ENCODE measurements around the gene CCDC154. TPM values are rescaled to one million over a fixed set of nuclear protein-coding genes. Genes with fewer than 3 reads are reported as not detected.
"Not testable (repeated sequence)": the region's sequence is repeated elsewhere in the genome, so short reads cannot be mapped to it uniquely, and the experiment has no call there.

Gene CCDC154
- total RNA-seq, 2 experiments from 2014 or later, result 1.5 to 2.1 TPM

DNA sequence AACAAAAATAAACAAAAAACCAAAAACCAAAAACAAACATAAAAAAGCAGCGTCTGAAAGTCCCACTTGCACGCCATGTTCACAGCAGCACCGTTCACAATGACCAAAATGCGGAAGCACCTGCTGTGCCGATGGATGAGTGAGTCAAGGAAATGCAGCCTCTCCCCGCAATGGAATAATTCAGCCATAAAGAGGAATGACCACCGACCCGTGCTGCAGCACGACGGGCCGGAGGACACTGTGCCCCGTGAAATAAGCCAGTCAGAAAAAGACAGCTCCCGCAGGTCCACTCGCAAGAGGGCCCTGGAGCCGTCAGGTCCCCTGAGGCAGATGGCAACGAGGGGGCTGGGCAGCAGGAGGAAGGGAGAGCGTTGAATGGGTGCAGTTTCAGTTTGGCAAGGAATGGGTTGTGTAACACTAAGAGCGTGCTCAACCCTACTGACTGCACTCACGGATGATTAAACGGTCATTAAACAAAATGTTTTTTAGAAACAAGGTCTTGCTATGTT, 25.4 kb upstream of the CCDC154 start:
- ChIA-PET CTCF (no interaction called here), POLR2A (interaction anchor here (1.3 kb wide), 1 partner anchor 22 kb away, joined by 3 read pairs; no protein-coding TSS in a partner anchor)
- Mint-ChIP-seq H3K4me1 (ENCODE audit: low read depth) (peaks cover 15% of the 10 kb centered on the region), H3K27me3 (ENCODE audit: low read depth) (no peaks in the 10 kb centered on the region), H3K9me3 (ENCODE audit: insufficient read depth) (no peaks in the 10 kb centered on the region), H3K36me3 (ENCODE audit: low read depth) (no peaks in the 10 kb centered on the region), H3K27ac (no peak overlapping the region), H3K4me3 (no peak overlapping the region)
- ATAC-seq (no peak), DNase-seq (no peak)

DNA sequence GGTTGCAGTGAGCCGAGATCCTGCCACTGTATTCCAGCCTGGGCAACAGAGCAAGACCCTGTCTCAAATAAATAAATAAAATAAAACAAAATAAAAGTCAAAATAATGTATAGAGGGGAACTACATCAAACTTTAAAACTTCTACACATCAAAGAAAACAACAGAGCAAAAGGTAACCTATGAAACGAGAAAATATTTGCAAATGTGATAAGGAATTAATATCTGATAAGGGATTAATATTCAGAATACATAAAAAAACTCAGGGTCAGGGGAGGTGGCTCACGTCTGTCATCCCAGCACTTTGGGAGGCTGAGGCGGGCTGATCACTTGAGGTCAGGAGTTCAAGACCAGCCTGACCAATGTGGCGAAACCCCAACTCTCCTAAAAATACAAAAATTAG, 24.8 kb upstream of the CCDC154 start:
- H3K27ac Mint-ChIP-seq; H3K9me3 Mint-ChIP-seq (ENCODE audit: insufficient read depth); POLR2A ChIA-PET; ATAC-seq; H3K36me3 Mint-ChIP-seq (ENCODE audit: low read depth); DNase-seq; H3K4me3 Mint-ChIP-seq; H3K27me3 Mint-ChIP-seq (ENCODE audit: low read depth); CTCF ChIA-PET: not testable (repeated sequence)
- peaks cover 14% of the 10 kb centered on the region for H3K4me1 Mint-ChIP-seq (ENCODE audit: low read depth)

DNA sequence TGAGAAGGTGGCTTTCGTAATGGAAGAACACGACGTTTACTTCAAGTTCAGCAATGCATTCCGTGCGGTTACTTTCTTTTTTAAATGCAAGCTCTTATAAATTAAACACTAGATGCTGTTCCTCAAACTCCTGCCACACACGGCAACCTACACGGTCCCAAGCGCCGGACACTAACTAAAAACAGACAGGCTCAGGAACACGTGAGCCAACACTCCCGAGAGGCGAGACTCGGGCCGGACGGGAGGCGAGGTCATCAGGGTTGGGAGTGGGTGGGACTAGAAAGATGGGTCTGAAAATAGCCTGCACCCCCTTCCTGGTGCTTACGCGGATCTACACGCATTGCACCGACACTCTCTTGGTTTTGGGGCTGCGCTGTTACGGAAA, 24.1 kb upstream of the CCDC154 start:
- H3K36me3 Mint-ChIP-seq (ENCODE audit: low read depth), result no peaks in the 10 kb centered on the region
- H3K4me3 Mint-ChIP-seq, result no peak overlapping the region
- peaks cover 12% of the 10 kb centered on the region for H3K4me1 Mint-ChIP-seq (ENCODE audit: low read depth)
- H3K9me3 Mint-ChIP-seq (ENCODE audit: insufficient read depth), result no peaks in the 10 kb centered on the region
- CTCF ChIA-PET, result no interaction called here
- no peaks in the 10 kb centered on the region for H3K27me3 Mint-ChIP-seq (ENCODE audit: low read depth)
- POLR2A ChIA-PET, result no interaction called here
- no peak overlapping the region for H3K27ac Mint-ChIP-seq
- DNase-seq (no peak), ATAC-seq (no peak)

DNA sequence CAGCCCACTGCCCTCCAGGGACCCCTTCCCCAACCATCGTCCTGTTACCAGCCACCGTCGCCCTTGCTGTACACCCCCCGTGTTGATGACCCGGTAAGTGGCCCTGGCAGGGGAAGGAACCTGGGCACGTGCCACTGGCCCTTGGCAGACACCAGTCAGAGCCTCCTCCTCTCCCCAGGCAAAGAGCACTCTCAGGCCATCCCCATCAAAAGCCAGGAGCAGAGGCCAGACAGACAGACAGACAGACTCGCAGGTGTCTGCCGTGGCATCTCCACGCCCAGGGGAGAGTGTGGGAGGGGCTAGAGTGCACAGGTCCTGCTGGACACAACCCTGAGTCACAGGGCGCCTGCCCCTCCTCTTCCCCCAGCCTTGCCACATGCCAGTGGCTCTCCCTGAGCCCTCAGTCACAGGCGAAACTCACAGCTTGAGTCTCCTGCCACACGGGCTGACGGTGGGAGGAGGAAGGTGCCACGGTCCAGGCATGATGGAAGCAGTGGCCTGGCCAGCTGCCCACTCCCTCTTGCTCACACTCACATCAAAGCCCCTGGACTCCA, 22.7 kb upstream of the CCDC154 start:
- Mint-ChIP-seq H3K4me1 (ENCODE audit: low read depth) (peaks cover 4% of the 10 kb centered on the region), H3K36me3 (ENCODE audit: low read depth) (no peaks in the 10 kb centered on the region), H3K9me3 (ENCODE audit: insufficient read depth) (no peaks in the 10 kb centered on the region), H3K4me3 (no peak overlapping the region), H3K27ac (no peak overlapping the region), H3K27me3 (ENCODE audit: low read depth) (no peaks in the 10 kb centered on the region)
- DNase-seq (no peak), ATAC-seq (no peak)
- ChIA-PET POLR2A (no interaction called here), CTCF (no interaction called here)

DNA sequence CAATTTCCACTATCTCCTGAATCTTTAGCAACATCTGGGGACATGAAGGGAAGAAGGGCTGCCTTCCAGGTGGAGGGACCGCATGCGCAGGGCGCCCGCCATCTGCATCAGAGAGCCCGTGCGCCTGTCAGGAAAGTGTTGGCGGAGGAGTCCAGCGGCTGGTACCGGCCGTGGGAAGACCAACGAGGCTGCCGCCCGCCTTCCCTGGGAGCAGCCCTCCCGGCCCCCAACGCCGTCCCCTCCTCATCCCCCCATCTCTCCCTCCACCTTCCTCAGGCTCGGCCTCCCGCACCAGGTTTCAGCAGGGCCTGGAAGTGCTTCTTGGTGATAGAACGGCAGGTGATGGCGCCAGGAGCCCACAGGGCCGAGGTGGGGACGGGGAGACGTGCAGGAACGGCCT, 21.7 kb upstream of the CCDC154 start:
- ATAC-seq (no peak), DNase-seq (no peak)
- H3K36me3 Mint-ChIP-seq (ENCODE audit: low read depth), result no peaks in the 10 kb centered on the region
- peaks cover 4% of the 10 kb centered on the region for H3K4me1 Mint-ChIP-seq (ENCODE audit: low read depth)
- POLR2A ChIA-PET, result no interaction called here
- no peaks in the 10 kb centered on the region for H3K9me3 Mint-ChIP-seq (ENCODE audit: insufficient read depth)
- no peak overlapping the region for H3K27ac Mint-ChIP-seq
- no peaks in the 10 kb centered on the region for H3K27me3 Mint-ChIP-seq (ENCODE audit: low read depth)
- CTCF ChIA-PET, result no interaction called here
- no peak overlapping the region for H3K4me3 Mint-ChIP-seq

DNA sequence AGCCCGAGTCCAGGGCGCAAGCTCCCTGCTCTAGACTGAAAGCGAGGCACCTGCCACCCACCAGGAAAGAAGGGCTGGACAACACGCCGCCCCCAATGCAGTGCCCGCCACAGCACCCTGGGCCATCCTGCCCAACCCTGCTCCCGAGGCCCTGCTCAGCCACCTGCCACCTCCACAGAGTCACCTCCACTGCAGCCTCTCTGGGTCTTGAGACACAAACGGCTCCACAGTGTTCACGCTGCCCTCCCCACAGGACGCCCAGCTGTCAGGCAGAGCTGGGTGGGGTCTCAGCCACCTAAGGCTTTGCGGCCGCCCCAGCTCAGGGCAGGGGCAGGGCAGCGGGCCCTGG, 21.2 kb upstream of the CCDC154 start:
- Mint-ChIP-seq H3K27ac (no peak overlapping the region), H3K4me1 (ENCODE audit: low read depth) (peaks cover 4% of the 10 kb centered on the region), H3K4me3 (no peak overlapping the region), H3K9me3 (ENCODE audit: insufficient read depth) (no peaks in the 10 kb centered on the region), H3K27me3 (ENCODE audit: low read depth) (no peaks in the 10 kb centered on the region), H3K36me3 (ENCODE audit: low read depth) (no peaks in the 10 kb centered on the region)
- ChIA-PET POLR2A (no interaction called here), CTCF (no interaction called here)
- ATAC-seq (no peak), DNase-seq (no peak)

DNA sequence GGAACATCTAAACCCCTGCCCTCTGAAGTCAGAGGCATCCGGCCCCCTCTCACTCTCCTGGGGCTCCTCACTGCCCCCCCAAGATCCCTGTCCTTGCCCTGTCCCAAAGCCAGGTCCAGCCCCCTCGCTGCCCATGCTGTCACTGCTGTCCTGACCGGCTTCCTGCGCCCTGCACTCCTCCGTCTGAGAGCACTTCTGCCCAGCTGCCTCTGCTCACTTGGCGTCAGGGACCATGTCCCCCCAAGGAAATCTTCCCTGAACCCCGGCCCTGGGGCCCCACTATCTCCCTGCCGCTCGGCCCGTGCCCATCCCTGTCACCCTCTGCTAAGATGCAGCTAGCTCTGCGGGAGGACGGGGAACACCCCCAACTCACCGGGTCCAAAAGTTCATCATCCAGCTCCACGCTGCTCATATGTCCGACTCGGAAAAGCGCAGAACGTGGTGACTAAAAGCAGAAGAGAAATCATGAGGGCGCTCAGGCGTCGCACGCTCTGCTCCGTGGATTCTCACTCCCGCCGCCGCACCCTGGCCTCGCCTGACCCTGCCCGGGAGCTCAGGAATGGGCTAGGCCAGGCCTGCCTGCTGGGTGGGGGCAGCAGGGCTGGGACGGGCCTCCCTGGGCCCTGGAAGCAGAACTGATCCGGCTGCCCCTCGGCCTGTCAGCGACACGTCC, 20.7 kb upstream of the CCDC154 start:
- ChIA-PET CTCF (no interaction called here), POLR2A (no interaction called here)
- H3K27ac Mint-ChIP-seq, result no peak overlapping the region

DNA sequence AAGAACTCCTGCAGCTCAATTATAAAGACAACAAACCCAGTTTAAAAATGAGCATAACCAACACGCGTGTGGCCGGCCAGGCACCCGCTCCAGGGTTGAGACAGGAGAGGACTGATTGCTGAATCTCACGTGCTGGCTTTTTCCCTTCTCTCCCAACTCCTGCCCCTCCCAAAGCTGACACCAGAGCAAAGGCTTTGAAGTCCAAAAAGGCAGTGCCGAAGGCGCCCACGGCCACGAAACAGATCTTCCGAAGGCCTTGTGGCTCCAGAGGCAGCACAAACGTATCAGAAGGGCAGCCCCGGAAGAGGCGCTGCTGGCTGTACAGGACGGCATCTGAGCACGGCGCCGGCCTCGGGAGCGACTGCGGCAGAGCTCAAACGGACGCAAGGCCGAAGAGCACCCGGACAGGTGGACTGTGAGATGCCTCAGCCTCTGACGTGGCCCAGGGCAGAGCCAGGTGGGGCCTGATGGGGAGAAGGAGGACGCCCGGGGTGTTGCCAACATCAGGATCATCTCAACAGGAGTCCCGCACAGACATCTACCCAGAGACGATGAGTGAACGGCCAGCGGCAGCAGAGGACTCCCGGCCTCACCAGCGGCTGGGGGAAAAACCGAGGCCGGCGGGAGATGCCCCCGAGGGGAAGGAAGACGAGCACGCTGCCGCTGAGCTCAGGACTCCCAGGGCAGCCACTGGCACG, 20.0 kb upstream of the CCDC154 start:
- no peak for DNase-seq
- Mint-ChIP-seq H3K4me1 (ENCODE audit: low read depth) (no peaks in the 10 kb centered on the region), H3K9me3 (ENCODE audit: insufficient read depth) (no peaks in the 10 kb centered on the region), H3K4me3 (no peak overlapping the region), H3K27ac (no peak overlapping the region), H3K27me3 (ENCODE audit: low read depth) (no peaks in the 10 kb centered on the region), H3K36me3 (ENCODE audit: low read depth) (no peaks in the 10 kb centered on the region)
- ChIA-PET CTCF (interaction anchor here (0.7 to 1.1 kb wide), 2 partner anchors 9 to 242 kb away, joined by 3 to 6 read pairs; no protein-coding TSS in a partner anchor), POLR2A (no interaction called here)
- no peak for ATAC-seq

More for the DNA sequence above, 20.7 kb upstream of the CCDC154 start:
- DNase-seq, result no peak
- ATAC-seq, result no peak
- Mint-ChIP-seq H3K4me1 (ENCODE audit: low read depth) (peaks cover 2% of the 10 kb centered on the region), H3K4me3 (no peak overlapping the region), H3K36me3 (ENCODE audit: low read depth) (no peaks in the 10 kb centered on the region), H3K9me3 (ENCODE audit: insufficient read depth) (no peaks in the 10 kb centered on the region), H3K27me3 (ENCODE audit: low read depth) (no peaks in the 10 kb centered on the region)

DNA sequence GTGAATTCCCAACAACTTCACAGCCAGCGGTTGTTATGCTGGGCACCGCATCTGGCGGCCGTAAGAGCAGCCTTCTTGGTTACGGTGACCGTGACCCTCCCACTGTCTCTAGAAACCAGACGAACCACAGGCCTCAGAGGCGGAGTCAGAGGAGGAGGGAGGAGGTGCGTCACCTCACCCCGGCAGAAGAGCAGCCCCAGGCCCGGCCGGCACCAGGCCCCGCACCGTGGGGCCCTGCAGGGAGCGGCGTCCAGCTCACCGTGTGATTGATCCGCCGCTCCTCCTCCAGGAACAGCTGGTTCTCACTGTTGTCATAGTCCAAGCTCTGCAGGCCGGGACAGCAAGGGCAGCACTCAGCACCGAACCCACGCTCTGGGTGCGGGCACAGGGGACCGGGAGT, 16.8 kb upstream of the CCDC154 start:
- POLR2A ChIA-PET, result no interaction called here
- Mint-ChIP-seq H3K27ac (no peak overlapping the region), H3K4me3 (no peak overlapping the region), H3K27me3 (ENCODE audit: low read depth) (no peaks in the 10 kb centered on the region), H3K9me3 (ENCODE audit: insufficient read depth) (no peaks in the 10 kb centered on the region), H3K4me1 (ENCODE audit: low read depth) (peaks cover 4% of the 10 kb centered on the region), H3K36me3 (ENCODE audit: low read depth) (no peaks in the 10 kb centered on the region)
- ATAC-seq (no peak), DNase-seq (no peak)
- CTCF ChIA-PET, result no interaction called here

DNA sequence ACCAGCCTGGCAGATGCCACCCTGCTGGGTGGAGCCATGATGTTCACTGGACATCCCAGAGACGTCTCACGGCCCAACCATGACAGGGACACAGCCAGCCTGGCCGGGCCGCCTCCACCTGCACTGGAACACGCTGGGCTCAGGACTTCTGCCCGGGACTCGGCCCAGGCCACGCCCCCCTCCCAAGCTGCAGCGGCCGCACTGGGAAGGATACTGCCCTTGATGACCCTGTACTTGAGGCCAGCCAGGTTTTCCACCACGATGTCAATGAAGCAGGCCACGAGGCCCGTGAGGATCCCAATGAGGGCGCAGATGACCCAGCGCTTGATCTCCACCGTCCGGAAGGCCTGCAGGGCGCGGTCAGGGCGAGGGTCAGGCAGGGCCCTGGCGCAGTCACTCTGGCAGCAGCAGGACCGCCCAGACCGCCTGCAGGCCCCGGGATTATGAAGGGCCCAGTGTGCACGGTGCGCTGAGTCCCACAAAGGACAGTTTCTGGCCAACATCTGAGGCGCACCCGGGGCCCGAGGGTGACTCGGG, 16.3 kb upstream of the CCDC154 start:
- DNase-seq (no peak), ATAC-seq (no peak)
- Mint-ChIP-seq H3K36me3 (ENCODE audit: low read depth) (no peaks in the 10 kb centered on the region), H3K9me3 (ENCODE audit: insufficient read depth) (no peaks in the 10 kb centered on the region), H3K4me3 (no peak overlapping the region), H3K27ac (no peak overlapping the region), H3K4me1 (ENCODE audit: low read depth) (peaks cover 4% of the 10 kb centered on the region), H3K27me3 (ENCODE audit: low read depth) (no peaks in the 10 kb centered on the region)
- ChIA-PET CTCF (no interaction called here), POLR2A (no interaction called here)

DNA sequence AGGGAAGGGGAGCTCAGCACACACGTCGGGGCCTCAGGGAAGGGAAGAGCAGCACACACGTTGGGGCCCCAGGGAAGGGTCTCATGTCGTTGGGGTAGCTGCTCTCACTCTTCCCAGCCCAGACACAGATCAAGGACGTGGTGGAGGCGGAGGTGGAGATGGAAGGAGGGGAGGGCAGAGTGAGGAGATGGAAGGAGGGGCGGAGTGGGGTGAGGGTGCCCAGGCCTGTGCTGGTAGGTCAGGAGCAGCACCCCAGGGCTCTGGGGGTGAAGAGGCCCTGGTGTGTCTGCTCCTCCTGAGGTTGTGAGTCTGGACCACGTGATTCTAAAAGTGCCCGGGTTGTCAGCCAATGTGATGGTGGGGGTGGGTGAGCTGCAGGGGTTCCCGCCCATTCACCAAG, 15.6 kb upstream of the CCDC154 start:
- H3K9me3 Mint-ChIP-seq (ENCODE audit: insufficient read depth), result no peaks in the 10 kb centered on the region
- no peak overlapping the region for H3K4me3 Mint-ChIP-seq
- H3K27me3 Mint-ChIP-seq (ENCODE audit: low read depth), result no peaks in the 10 kb centered on the region
- ATAC-seq (no peak), DNase-seq (no peak)
- H3K4me1 Mint-ChIP-seq (ENCODE audit: low read depth), result peaks cover 4% of the 10 kb centered on the region
- ChIA-PET CTCF (interaction anchor here (0.5 to 0.6 kb wide), 2 partner anchors 80 to 470 kb away, joined by 3 read pairs; no protein-coding TSS in a partner anchor), POLR2A (no interaction called here)
- H3K36me3 Mint-ChIP-seq (ENCODE audit: low read depth), result no peaks in the 10 kb centered on the region
- no peak overlapping the region for H3K27ac Mint-ChIP-seq

DNA sequence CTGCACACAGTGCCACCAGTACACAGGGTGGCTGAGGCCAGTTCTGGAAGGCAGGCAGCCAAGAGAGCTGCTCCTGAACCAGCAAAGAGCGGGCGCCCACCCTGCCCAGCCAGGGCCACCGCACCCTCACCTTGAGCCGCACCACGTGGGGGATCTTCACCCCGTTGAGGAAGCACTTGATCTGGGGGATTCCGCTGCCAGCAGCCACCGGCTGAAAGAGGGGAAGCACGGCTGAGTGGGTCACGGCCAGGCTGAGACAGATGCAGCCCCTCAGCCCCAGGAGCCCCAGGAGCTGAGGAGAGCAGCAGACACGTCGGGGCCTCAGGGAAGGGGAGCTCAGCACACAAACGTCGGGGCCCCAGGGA, 14.6 kb upstream of the CCDC154 start:
- CTCF ChIA-PET, result no interaction called here
- Mint-ChIP-seq H3K27me3 (ENCODE audit: low read depth) (no peaks in the 10 kb centered on the region), H3K4me3 (no peak overlapping the region), H3K9me3 (ENCODE audit: insufficient read depth) (no peaks in the 10 kb centered on the region), H3K36me3 (ENCODE audit: low read depth) (no peaks in the 10 kb centered on the region), H3K27ac (no peak overlapping the region), H3K4me1 (ENCODE audit: low read depth) (peaks cover 4% of the 10 kb centered on the region)
- no peak for DNase-seq
- POLR2A ChIA-PET, result no interaction called here
- ATAC-seq, result no peak
